Mucosa of descending colon (tissue), 3 donors: Measurements from ENCODE around the gene LY6G6C. TPM values are rescaled to one million over a fixed set of nuclear protein-coding genes. Genes with fewer than 3 reads are reported as not detected.

Experiments
- ATAC-seq: fragments of 200-7000 bp; cut with Tn5 transposase; one replicate; pipeline ENCODE4 v1.9.1; 2020; ENCODE audit warnings: mild to moderate bottlenecking, moderate library complexity
- DNase-seq, 3 donors: peaks; one replicate each; pipeline ENCODE4 v3.0.0-alpha.2; 2020
- H3K36me3 ChIP-seq: fragments of 200-600 bp; one replicate; pipeline ENCODE4 v1.8.0; 2021; ENCODE audit warnings: low read depth, mild to moderate bottlenecking
- H3K4me1 ChIP-seq: fragments of 200-600 bp; one replicate; pipeline ENCODE4 v1.8.0; 2021; ENCODE audit warnings: low read depth, mild to moderate bottlenecking
- H3K4me3 ChIP-seq: fragments of 200-600 bp; one replicate; pipeline ENCODE4 v1.8.0; 2021; ENCODE audit warnings: mild to moderate bottlenecking
- H3K9me3 ChIP-seq: fragments of 200-600 bp; one replicate; pipeline ENCODE4 v1.8.0; 2021; ENCODE audit warnings: mild to moderate bottlenecking
- intact Hi-C, 2 donors: fragments of 100-400 bp; cut with DNase I in 1 of 2; cut with micrococcal nuclease in 1 of 2; formaldehyde crosslinking; loops; one replicate each; pipeline versions ENCODE4 v1.11.0 to v1.11.1; 2022; cut with DNase I, micrococcal nuclease
- total RNA-seq, 3 donors: library from RNA; stranded (reverse); fragmentation: NEBNext Ultra II Directional in 2 of 3; extraction: Animal tissue kit (Norgen Biotek cat#: 25700) in 2 of 3; gene quantifications; one replicate each; pipeline versions ENCODE4 v1.2.1 to v1.2.4, GENCODE V29; 2021 to 2023
- TF ChIP-seq, protein P1 (sequence below): fragments of 200-600 bp; IDR thresholded peaks from one replicate; pipeline ENCODE4 v1.8.0; 2022; ENCODE audit warnings: antibody characterized with exemption, mild to moderate bottlenecking
- donor health status: DM: no; HTN: no; CAD: no; lungs with moderate emphysema.
- donor health status: DM: no; HTN: no; CAD: no.
- donor health status: DM: no; HTN: yes; CAD: no.

The LY6G6C gene
- total RNA-seq, 3 donors from 2014 or later, result 0.32 TPM; not detected in 2

DNA sequence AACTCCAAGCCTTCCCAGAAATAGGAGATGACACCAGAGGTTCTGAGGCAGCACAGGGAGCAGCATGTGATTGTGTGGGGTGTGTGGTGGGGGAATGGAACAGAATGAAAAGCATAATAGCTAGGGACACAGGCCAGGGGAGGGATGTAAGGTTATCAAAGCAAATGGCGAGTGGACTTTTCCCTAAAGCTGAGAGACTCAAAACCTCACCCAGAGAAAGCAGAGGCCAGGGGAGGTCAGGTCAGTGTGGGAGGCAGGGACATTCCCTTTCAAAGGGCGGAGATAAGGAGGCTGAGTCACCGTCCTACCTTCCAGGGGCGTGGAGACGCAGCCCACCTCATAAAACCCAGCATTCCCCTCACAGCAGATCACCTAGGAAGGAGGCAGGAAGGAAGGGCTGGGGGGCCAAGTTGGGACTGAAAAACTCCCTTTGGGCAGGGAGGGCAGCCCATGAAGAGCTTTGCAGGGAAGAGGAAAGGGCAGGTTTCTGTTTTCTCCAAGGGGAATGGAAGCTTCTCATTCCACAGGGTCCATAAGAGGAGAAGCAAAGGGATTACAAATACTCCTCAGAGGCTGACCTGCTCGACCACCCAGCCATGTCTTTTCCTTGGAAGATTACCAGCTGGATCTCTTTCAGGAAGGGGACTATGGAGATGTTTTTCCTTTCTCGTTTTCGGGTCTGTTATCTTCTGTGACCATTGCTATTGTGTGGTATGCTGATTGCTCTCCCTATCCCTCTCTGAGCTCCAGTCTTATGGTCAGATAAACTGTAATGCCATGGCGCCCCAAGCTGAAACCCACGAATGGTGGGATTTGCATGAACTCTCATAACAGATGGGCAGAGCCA is 31.1 kb downstream of the LY6G6C start:
- Histone ChIP-seq H3K9me3 (no peaks in the 10 kb centered on the region), H3K4me1 (no peaks in the 10 kb centered on the region), H3K36me3 (peaks cover 13% of the 10 kb centered on the region), H3K4me3 (no peak overlapping the region)
- intact Hi-C loops, result no loop called here
- ATAC-seq (peak; percentile 91), DNase-seq (peak in 1 of 3 donors; percentile 31)
- TF ChIP-seq, protein P1, sequence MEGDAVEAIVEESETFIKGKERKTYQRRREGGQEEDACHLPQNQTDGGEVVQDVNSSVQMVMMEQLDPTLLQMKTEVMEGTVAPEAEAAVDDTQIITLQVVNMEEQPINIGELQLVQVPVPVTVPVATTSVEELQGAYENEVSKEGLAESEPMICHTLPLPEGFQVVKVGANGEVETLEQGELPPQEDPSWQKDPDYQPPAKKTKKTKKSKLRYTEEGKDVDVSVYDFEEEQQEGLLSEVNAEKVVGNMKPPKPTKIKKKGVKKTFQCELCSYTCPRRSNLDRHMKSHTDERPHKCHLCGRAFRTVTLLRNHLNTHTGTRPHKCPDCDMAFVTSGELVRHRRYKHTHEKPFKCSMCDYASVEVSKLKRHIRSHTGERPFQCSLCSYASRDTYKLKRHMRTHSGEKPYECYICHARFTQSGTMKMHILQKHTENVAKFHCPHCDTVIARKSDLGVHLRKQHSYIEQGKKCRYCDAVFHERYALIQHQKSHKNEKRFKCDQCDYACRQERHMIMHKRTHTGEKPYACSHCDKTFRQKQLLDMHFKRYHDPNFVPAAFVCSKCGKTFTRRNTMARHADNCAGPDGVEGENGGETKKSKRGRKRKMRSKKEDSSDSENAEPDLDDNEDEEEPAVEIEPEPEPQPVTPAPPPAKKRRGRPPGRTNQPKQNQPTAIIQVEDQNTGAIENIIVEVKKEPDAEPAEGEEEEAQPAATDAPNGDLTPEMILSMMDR, result no peak

DNA sequence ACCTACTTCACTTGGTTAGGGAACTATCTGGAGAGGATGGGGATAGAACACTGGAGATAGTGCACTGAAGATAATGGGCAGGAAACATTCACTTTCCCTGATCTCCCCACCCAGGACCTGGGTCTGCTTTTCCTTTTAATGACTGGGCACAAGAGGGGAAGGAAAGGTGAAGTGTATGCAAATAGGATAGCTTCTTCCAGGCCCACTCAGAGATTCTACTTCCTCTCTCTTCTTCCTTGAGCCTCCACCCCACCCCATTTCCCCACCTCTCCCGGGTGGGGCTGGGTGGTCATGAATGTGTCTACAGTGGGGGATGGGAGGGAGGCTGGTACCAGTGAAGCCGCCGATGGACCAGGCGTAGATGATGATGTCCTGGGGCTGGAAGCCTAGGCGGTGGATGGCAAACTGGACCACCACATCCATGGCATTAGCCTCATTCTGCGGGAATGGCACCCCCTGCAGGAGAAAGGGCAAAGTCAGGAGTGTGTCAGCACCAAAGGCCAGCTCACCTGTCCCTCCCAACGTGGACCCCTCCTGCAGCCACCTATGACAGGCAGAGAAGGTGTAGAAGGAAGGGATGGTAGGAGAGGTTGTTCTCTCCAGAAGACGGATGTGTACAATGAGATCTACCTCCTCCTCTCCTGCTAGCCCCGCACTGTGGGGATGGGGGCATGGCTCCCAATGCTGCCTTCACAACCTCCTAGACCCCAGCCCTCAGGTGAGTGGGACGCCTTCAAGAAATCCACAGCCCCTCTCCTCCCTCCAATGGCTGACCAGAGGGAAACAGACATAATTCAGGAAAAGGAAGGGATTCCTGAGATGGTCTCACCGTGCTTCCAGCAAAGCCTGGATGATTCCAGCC is 32.1 kb downstream of the LY6G6C start:
- TF ChIP-seq, protein P1, result no peak
- DNase-seq, result peak in 1 of 3 donors; percentile 24
- Histone ChIP-seq H3K36me3 (peaks cover 13% of the 10 kb centered on the region), H3K9me3 (no peaks in the 10 kb centered on the region), H3K4me1 (no peaks in the 10 kb centered on the region), H3K4me3 (no peak overlapping the region)
- intact Hi-C loops, result loop anchor here in 1 of 2 donors (10.0 kb wide), 1 partner anchor 175 kb away; the partner anchor contains the start of gene NEU1
- ATAC-seq, result peak; percentile 24

DNA sequence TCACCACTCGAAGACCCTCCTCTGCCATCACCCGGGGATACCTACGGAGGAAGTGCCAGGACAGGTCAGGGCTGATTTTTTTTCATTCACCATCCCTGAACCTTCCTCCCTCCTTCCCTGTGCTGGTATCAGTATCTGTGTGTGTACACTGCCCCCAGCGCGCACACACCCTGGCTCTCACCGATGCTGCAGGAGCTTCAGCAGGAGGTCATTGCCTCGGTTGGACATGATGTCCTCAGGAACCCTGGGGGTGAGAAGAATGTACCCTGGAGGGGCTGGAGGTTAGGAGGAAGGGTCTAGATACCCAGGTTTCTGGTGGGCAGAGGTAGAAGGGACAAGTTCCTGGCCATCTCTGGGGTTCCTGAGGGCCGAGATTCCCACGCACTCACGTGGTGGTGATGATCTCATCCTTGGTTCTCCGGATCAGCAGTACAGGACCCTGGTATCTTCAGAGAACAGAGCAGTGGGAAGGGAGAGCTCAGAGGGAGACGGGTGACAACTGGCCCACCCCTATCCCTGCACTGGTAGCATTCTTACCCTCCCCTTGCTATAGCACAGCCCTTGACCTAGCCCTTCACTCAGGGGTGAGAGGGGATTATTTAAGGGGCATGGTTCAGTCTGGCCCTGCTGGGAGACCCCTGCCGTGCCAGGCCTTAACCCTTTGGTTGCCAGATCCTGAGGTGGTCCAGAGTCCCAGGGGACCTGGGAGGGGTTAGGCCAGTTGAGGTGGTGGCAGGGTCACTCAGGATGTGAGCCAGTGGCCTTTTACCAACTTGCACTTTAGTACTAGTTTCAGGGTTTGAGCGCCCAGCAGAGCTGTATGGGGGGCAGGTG is 33.5 kb downstream of the LY6G6C start:
- Histone ChIP-seq H3K4me1 (no peaks in the 10 kb centered on the region), H3K36me3 (peaks cover 13% of the 10 kb centered on the region), H3K9me3 (no peaks in the 10 kb centered on the region), H3K4me3 (no peak overlapping the region)
- ATAC-seq (no peak), DNase-seq (no peak)
- intact Hi-C loops, result loop anchor here in 1 of 2 donors (10.0 kb wide), 1 partner anchor 177 kb away; the partner anchor contains the start of gene NEU1
- TF ChIP-seq, protein P1, result no peak

DNA sequence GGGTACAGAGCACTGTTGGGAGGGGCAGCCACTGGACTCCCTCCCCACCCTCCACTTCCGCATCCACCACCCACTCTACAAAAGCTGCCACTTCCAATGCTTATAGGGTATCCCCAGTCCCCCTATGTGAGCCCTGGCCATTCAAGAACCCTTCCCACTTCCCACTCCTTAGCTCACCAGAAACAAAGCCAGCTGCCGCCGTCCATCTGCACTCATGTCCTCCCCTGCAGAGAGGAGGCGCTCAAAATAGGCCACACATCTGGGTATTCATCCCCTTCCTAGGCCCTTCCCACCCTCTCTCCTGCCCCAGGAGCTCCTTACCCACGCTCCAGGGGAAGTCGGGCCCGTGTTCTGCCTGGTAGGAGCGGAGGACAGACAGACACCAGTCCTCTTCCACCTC is 34.2 kb downstream of the LY6G6C start:
- Histone ChIP-seq H3K36me3 (peaks cover 13% of the 10 kb centered on the region), H3K4me3 (no peak overlapping the region), H3K4me1 (no peaks in the 10 kb centered on the region), H3K9me3 (no peaks in the 10 kb centered on the region)
- DNase-seq (no peak), ATAC-seq (no peak)
- intact Hi-C loops, result loop anchor here in 1 of 2 donors (10.0 kb wide), 1 partner anchor 177 kb away; the partner anchor contains the start of gene NEU1
- TF ChIP-seq, protein P1, result no peak

DNA sequence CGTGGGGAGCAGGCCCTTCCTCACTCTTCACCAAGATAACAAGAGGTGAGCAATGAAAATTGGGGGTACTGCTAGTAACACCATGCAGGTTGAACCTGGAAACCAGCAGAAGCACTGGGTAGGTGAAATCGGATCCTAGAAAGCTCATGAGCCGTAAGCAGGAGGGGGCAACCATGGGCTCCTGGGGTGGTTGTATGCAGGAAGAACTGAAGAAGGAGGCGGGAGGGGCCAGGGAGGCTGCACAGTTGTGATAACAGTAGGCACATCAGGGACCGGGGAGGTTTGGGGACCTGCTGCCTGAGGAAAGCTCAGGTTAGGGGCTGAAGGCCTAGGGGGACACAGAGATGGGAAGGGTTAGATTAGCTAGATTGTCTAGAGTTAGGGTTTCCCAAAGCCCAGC is 35.1 kb downstream of the LY6G6C start:
- no peak for DNase-seq
- Histone ChIP-seq H3K36me3 (peaks cover 9% of the 10 kb centered on the region), H3K9me3 (no peaks in the 10 kb centered on the region), H3K4me3 (no peak overlapping the region), H3K4me1 (peaks cover 3% of the 10 kb centered on the region)
- TF ChIP-seq, protein P1, result no peak
- no peak for ATAC-seq
- intact Hi-C loops, result loop anchor here in 1 of 2 donors (10.0 kb wide), 1 partner anchor 178 kb away; the partner anchor contains the start of gene NEU1
